B cell (primary cell): ENCODE data around the gene SFXN1. TPM values are rescaled to one million over a fixed set of nuclear protein-coding genes. Genes with fewer than 3 reads are reported as not detected.

Experiments
- ATAC-seq: fragments of 200-7000 bp; cut with Tn5 transposase; one replicate; pipeline ENCODE4 v1.10.0; 2021; ENCODE audit warnings: low read depth, mild to moderate bottlenecking, moderate number of reproducible peaks, moderate library complexity
- CTCF ChIA-PET: fragments of 350-600 bp; sonication (Branson Sonifier 250); formaldehyde crosslinking; loops from one replicate; lab custom pipeline; 2021; ENCODE audit warnings: antibody characterized with exemption, inconsistent platforms; lab: Charles Lee
- POLR2A ChIA-PET: fragments of 350-600 bp; sonication (Branson Sonifier 250); formaldehyde crosslinking; loops from one replicate; lab custom pipeline; 2021; ENCODE audit warnings: antibody characterized with exemption; lab: Charles Lee
- DNase-seq: peaks from one replicate; pipeline ENCODE4 v3.0.0; 2013
- H2AFZ ChIP-seq: 2 replicates; pipeline ENCODE4 v1.6.1; 2012; ENCODE audit warnings: mild to moderate bottlenecking, low read depth, low read length; ENCODE audit not compliant: insufficient read depth, poor library complexity, severe bottlenecking
- H3K27ac ChIP-seq, 2 donors: 1 replicate in 1 of 2; 2 replicates in 1 of 2; pipeline ENCODE4 v1.5.1; 2012 to 2013; ENCODE audit warnings: low read length in 2 of 2, mild to moderate bottlenecking in 2 of 2, moderate library complexity in 1 of 2
- H3K27me3 ChIP-seq, 4 experiments: fragments of 200-600 bp in 1 of 4; sonication (generic) in 1 of 4; replicated peaks in 1 of 4; 1 replicate in 2 of 4; 2 replicates in 2 of 4; pipeline versions ENCODE4 v1.6.1 to v1.7.0; 2013 to 2016; ENCODE audit warnings: low read length in 3 of 4, mild to moderate bottlenecking in 2 of 4, mixed read lengths in 1 of 4, moderate library complexity in 1 of 4; ENCODE audit not compliant: insufficient read depth in 4 of 4, control insufficient read depth in 3 of 4; ENCODE audit errors: control extremely low read depth in 1 of 4
- H3K36me3 ChIP-seq, 2 experiments: replicated peaks in 1 of 2; 1 replicate in 1 of 2; 2 replicates in 1 of 2; pipeline versions ENCODE4 v1.6.1 to v1.7.1; 2013; ENCODE audit warnings: low read length in 1 of 2; ENCODE audit not compliant: insufficient read depth in 2 of 2, control insufficient read depth in 1 of 2; ENCODE audit errors: control extremely low read depth in 1 of 2, extremely low read depth in 1 of 2
- H3K4me1 ChIP-seq, 2 donors: fragments of 200-600 bp in 1 of 2; sonication (generic) in 1 of 2; 1 replicate in 1 of 2; 2 replicates in 1 of 2; pipeline versions ENCODE4 v1.5.1 to v1.6.1; 2013 to 2017; ENCODE audit warnings: low read length in 2 of 2; ENCODE audit not compliant: control insufficient read depth in 2 of 2, insufficient read depth in 2 of 2
- H3K4me2 ChIP-seq: replicated peaks from 2 replicates; pipeline ENCODE3; 2012; ENCODE audit warnings: mild to moderate bottlenecking, low read depth, low read length; ENCODE audit not compliant: poor library complexity, severe bottlenecking
- H3K4me3 ChIP-seq, 5 experiments: fragments of 200-600 bp in 1 of 5; sonication (generic) in 1 of 5; 1 replicate in 3 of 5; 2 replicates in 2 of 5; pipeline versions ENCODE4 v1.5.1 to v1.7.0; 2011 to 2016; ENCODE audit warnings: low read length in 4 of 5, mild to moderate bottlenecking in 4 of 5, low read depth in 2 of 5, control low read depth in 1 of 5, moderate library complexity in 1 of 5; ENCODE audit not compliant: insufficient read depth in 1 of 5; ENCODE audit errors: control extremely low read depth in 1 of 5, extremely low read depth in 1 of 5
- H3K79me2 ChIP-seq: fragments of 200-600 bp; sonication (generic); one replicate; pipeline ENCODE4 v1.6.0; 2016; ENCODE audit warnings: low read length; ENCODE audit not compliant: control insufficient read depth, insufficient read depth
- H3K9ac ChIP-seq: fragments of 200-600 bp; sonication (generic); 2 replicates; pipeline ENCODE4 v1.6.1; 2017; ENCODE audit warnings: mild to moderate bottlenecking, low read length, moderate library complexity
- H3K9me3 ChIP-seq, 3 donors: one replicate each; pipeline versions ENCODE4 v1.6.1 to v1.7.1; 2013; ENCODE audit warnings: low read length in 2 of 3; ENCODE audit not compliant: control insufficient read depth in 2 of 3, insufficient read depth in 1 of 3; ENCODE audit errors: control extremely low read depth in 1 of 3
- H4K20me1 ChIP-seq: 2 replicates; pipeline ENCODE4 v1.6.0; 2012; ENCODE audit warnings: mild to moderate bottlenecking, low read length; ENCODE audit not compliant: insufficient read depth, control insufficient read depth, poor library complexity, severe bottlenecking
- H3K27ac Mint-ChIP-seq: one replicate; pipeline ENCODE4 v1.8.0; 2021; ENCODE audit warnings: mixed read lengths
- H3K27me3 Mint-ChIP-seq: one replicate; pipeline ENCODE4 v1.8.0; 2021; ENCODE audit warnings: mixed read lengths
- H3K4me1 Mint-ChIP-seq: one replicate; pipeline ENCODE4 v1.8.0; 2021; ENCODE audit warnings: mixed read lengths
- H3K4me3 Mint-ChIP-seq: one replicate; pipeline ENCODE4 v1.8.0; 2021; ENCODE audit warnings: mixed read lengths
- H3K9me3 Mint-ChIP-seq: one replicate; pipeline ENCODE4 v1.8.0; 2022; ENCODE audit warnings: mixed read lengths; ENCODE audit not compliant: insufficient read depth
- EZH2 ChIP-seq: IDR thresholded peaks from 2 replicates; pipeline ENCODE4 v1.6.1; 2012; ENCODE audit warnings: borderline replicate concordance, low read depth, mild to moderate bottlenecking, moderate library complexity, low read length; ENCODE audit not compliant: insufficient read depth, poor library complexity, severe bottlenecking
- WGBS: methylation state at CpG from one replicate; pipeline ENCODE4 v1.1.5; 2013; ENCODE audit warnings: missing lambda C conversion rate; ENCODE audit not compliant: insufficient coverage; 5-methylcytosine and 5-hydroxymethylcytosine counted together
- intact Hi-C: fragments of 100-400 bp; cut with micrococcal nuclease; formaldehyde crosslinking; loops from one replicate; pipeline ENCODE4 v1.10.0; 2022
- polyA plus RNA-seq: library from polyadenylated mRNA; depleted of rRNA; stranded (reverse); fragments of >200 nt; gene quantifications from 2 replicates; pipeline ENCODE4 v1.2.3, GENCODE V29; 2012
- total RNA-seq, 2 donors: library from RNA; stranded (reverse); fragments of 120-200 nt in 1 of 2; gene quantifications; 1 replicate in 1 of 2; 2 replicates in 1 of 2; pipeline versions ENCODE4 v1.2.3 to v1.2.4, GENCODE V29; 2013 to 2022
- TF ChIP-seq, protein P1 (sequence below): fragments of 200-600 bp; IDR thresholded peaks from one replicate; pipeline ENCODE4 v1.8.0; 2022; ENCODE audit warnings: antibody characterized with exemption, mild to moderate bottlenecking

SFXN1 gene
- total and polyA plus RNA-seq, 2 donors (not counting 1 experiment from before 2014, with no cell fraction given): 16.4 to 30.5 TPM

DNA sequence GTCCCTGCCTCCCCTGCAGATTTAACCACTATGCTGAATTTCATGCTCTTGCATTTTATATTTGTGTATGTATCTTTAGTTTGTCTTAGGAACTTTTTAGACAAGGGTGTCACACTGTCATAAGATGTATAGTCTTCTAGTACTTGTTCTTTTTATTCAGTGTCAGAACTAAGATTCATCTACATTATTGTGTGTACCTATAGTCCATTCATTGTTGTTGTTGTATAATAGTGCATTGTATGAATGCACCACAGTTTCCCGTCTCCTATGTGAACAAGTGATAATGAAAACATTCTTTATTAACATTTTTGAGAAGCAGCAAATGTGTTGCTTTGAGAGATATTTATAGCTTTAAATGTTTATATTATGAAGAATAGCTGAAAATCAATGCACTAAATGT, 45.9 kb downstream of the SFXN1 start:
- H3K4me3 ChIP-seq: no peak overlapping the region
- CTCF ChIA-PET: interaction anchor here (1.6 kb wide), 1 partner anchor 10 kb away, joined by 9 read pairs; no protein-coding TSS in a partner anchor
- H3K4me3 Mint-ChIP-seq: no peak overlapping the region
- H3K9ac ChIP-seq: no peak overlapping the region
- ATAC-seq: no peak
- no peak overlapping the region for H3K4me2 ChIP-seq
- no peak for TF ChIP-seq EZH2
- TF ChIP-seq, protein P1, sequence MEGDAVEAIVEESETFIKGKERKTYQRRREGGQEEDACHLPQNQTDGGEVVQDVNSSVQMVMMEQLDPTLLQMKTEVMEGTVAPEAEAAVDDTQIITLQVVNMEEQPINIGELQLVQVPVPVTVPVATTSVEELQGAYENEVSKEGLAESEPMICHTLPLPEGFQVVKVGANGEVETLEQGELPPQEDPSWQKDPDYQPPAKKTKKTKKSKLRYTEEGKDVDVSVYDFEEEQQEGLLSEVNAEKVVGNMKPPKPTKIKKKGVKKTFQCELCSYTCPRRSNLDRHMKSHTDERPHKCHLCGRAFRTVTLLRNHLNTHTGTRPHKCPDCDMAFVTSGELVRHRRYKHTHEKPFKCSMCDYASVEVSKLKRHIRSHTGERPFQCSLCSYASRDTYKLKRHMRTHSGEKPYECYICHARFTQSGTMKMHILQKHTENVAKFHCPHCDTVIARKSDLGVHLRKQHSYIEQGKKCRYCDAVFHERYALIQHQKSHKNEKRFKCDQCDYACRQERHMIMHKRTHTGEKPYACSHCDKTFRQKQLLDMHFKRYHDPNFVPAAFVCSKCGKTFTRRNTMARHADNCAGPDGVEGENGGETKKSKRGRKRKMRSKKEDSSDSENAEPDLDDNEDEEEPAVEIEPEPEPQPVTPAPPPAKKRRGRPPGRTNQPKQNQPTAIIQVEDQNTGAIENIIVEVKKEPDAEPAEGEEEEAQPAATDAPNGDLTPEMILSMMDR: no peak
- no peaks in the 10 kb centered on the region for H3K27me3 Mint-ChIP-seq
- no CpG with 5 or more reads among the region's 1 CpG for WGBS
- POLR2A ChIA-PET: no interaction called here
- no peaks in the 10 kb centered on the region for H4K20me1 ChIP-seq
- DNase-seq: no peak
- no peak overlapping the region for H2AFZ ChIP-seq
- H3K79me2 ChIP-seq: no peaks in the 10 kb centered on the region
- H3K27ac Mint-ChIP-seq: no peak overlapping the region
- intact Hi-C loops: no loop called here
- no peaks in the 10 kb centered on the region for H3K9me3 ChIP-seq
- no peaks in the 10 kb centered on the region for H3K27me3 ChIP-seq
- H3K4me1 ChIP-seq: no peaks in the 10 kb centered on the region
- no peaks in the 10 kb centered on the region for H3K9me3 Mint-ChIP-seq
- peaks cover 7 to 50% of the 10 kb centered on the region in 2 experiments for H3K36me3 ChIP-seq
- H3K4me1 Mint-ChIP-seq: no peaks in the 10 kb centered on the region
- no peak overlapping the region for H3K27ac ChIP-seq

DNA sequence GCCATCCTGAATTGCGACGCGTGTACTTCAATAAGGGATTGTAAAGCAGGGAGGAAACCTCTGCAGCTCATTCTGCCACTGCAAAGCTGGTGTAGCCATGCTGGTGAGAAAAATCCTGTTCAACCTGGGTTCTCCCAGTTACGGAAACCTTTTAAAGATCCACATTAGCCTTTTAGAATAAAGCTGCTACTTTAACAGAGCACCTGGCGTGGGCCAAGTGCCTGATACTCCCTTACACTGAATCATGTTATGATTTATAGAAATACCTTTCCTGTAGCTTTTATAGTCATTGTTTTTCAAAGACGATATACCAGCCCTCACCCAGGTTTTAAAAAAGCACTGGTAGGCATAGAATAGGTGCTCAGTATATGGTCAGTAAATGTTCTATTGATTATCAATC, 48.3 kb downstream of the SFXN1 start:
- Mint-ChIP-seq H3K9me3 (no peaks in the 10 kb centered on the region), H3K27ac (no peak overlapping the region), H3K4me3 (no peak overlapping the region), H3K27me3 (no peaks in the 10 kb centered on the region), H3K4me1 (no peaks in the 10 kb centered on the region)
- TF ChIP-seq, protein P1: no peak
- TF ChIP-seq EZH2: no peak
- no peaks in the 10 kb centered on the region for H3K27me3 ChIP-seq
- H3K9ac ChIP-seq: no peak overlapping the region
- H3K79me2 ChIP-seq: no peaks in the 10 kb centered on the region
- POLR2A ChIA-PET: no interaction called here
- H3K27ac ChIP-seq: no peak overlapping the region
- H3K4me2 ChIP-seq: no peak overlapping the region
- CTCF ChIA-PET: no interaction called here
- no peak overlapping the region for H2AFZ ChIP-seq
- no peaks in the 10 kb centered on the region for H3K4me1 ChIP-seq
- intact Hi-C loops: no loop called here
- no peaks in the 10 kb centered on the region for H4K20me1 ChIP-seq
- WGBS: 93% methylated on average over 3 of the region's 6 CpGs
- no peak for ATAC-seq
- no peaks in the 10 kb centered on the region for H3K9me3 ChIP-seq
- H3K36me3 ChIP-seq: peaks cover 7 to 43% of the 10 kb centered on the region in 2 experiments
- no peak for DNase-seq
- H3K4me3 ChIP-seq: no peak overlapping the region
